ENCODE results near the gene MYO10. TPM values are rescaled to one million over a fixed set of nuclear protein-coding genes. Genes with fewer than 3 reads are reported as not detected.

MYO10 gene
- total RNA-seq, 4 donors from 2014 or later, result 30.6 to 55.9 (median 38.2) TPM

DNA sequence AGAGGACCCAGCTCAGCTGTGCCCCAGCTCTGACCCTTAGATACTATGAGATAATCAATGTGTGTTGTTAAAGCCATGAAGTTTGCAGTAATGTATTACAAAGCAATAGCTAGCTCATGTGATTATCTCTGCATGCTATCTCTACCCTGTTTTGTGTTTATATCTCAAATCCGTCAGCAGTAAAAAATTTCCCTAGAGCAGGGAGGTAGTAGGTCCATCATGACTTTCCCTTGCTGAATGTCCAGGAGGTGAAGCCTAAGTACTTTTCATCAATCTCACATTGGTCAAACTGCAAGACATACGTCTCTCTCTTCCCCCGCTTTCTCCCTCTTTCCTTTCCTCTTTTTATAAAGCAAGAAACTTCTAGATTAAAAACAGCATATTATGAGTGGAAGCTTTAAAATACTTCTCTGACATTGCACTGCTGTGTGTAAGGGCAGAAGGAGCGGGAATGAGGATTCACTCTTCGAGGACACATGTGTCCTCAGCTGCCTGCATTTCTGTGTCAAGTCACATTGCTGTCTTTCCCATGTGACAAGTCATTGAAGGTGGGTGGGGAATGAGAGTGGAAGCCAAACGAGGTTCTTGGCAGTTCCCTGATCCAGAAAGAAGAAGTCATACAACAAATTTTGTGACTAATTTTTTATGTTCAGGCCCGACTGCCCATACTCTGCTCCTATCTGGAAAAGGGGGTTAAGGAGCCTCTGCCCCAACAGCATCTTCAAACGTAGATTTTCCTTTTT lies 226.2 kb downstream of the MYO10 start:
- peaks cover 0 to 34% (median 0%) of the 10 kb centered on the region in 3 donors for H3K36me3 ChIP-seq
- H3K4me1 ChIP-seq, result peaks cover 0 to 21% (median 1%) of the 10 kb centered on the region in 4 donors
- no peaks in the 10 kb centered on the region for H3K27me3 ChIP-seq
- H3K4me3 ChIP-seq, result no peak overlapping the region
- 80 to 86% methylated on average over 8 of the region's 8 CpGs for WGBS, 2 donors
- H3K27ac ChIP-seq, result no peak overlapping the region
- TF ChIP-seq POLR2A (IDR thresholded peaks at IDR 0.05) (no peak), EP300 (IDR thresholded peaks at IDR 0.05) (no peak)
- TF ChIP-seq, protein P1, sequence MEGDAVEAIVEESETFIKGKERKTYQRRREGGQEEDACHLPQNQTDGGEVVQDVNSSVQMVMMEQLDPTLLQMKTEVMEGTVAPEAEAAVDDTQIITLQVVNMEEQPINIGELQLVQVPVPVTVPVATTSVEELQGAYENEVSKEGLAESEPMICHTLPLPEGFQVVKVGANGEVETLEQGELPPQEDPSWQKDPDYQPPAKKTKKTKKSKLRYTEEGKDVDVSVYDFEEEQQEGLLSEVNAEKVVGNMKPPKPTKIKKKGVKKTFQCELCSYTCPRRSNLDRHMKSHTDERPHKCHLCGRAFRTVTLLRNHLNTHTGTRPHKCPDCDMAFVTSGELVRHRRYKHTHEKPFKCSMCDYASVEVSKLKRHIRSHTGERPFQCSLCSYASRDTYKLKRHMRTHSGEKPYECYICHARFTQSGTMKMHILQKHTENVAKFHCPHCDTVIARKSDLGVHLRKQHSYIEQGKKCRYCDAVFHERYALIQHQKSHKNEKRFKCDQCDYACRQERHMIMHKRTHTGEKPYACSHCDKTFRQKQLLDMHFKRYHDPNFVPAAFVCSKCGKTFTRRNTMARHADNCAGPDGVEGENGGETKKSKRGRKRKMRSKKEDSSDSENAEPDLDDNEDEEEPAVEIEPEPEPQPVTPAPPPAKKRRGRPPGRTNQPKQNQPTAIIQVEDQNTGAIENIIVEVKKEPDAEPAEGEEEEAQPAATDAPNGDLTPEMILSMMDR (IDR thresholded peaks at IDR 0.05), result no peak
- DNase-seq (ENCODE audit: low spot score in 2 of 2), result no peak
- no peaks in the 10 kb centered on the region for H3K9me3 ChIP-seq

DNA sequence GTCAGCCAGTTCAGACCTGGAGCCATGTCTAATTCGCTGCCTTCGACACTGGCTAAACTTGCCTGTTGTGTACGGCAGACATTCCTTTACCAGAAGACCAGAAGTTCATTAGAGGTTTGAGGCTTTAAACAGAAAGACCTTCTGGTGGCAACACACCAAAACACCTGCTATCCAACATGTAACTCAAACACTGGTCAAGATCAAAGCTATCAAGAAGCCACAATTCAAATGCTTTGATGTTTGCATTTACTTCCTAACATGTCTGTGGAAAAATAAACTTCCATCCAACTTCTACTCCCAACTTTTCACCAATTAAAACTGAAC lies 228.3 kb downstream of the MYO10 start:
- peaks cover 0 to 41% (median 0%) of the 10 kb centered on the region in 3 donors for H3K36me3 ChIP-seq
- H3K4me3 ChIP-seq, result no peak overlapping the region
- DNase-seq (ENCODE audit: low spot score in 2 of 2), result no peak
- TF ChIP-seq, protein P1 (IDR thresholded peaks at IDR 0.05), result no peak
- TF ChIP-seq EP300 (IDR thresholded peaks at IDR 0.05) (no peak), POLR2A (IDR thresholded peaks at IDR 0.05) (no peak)
- H3K4me1 ChIP-seq, result peaks cover 0 to 10% (median 1%) of the 10 kb centered on the region in 4 donors
- H3K27me3 ChIP-seq, result no peaks in the 10 kb centered on the region
- H3K27ac ChIP-seq, result no peak overlapping the region
- no peaks in the 10 kb centered on the region for H3K9me3 ChIP-seq
- 96 to 97% methylated on average over 3 of the region's 3 CpGs for WGBS, 2 donors

DNA sequence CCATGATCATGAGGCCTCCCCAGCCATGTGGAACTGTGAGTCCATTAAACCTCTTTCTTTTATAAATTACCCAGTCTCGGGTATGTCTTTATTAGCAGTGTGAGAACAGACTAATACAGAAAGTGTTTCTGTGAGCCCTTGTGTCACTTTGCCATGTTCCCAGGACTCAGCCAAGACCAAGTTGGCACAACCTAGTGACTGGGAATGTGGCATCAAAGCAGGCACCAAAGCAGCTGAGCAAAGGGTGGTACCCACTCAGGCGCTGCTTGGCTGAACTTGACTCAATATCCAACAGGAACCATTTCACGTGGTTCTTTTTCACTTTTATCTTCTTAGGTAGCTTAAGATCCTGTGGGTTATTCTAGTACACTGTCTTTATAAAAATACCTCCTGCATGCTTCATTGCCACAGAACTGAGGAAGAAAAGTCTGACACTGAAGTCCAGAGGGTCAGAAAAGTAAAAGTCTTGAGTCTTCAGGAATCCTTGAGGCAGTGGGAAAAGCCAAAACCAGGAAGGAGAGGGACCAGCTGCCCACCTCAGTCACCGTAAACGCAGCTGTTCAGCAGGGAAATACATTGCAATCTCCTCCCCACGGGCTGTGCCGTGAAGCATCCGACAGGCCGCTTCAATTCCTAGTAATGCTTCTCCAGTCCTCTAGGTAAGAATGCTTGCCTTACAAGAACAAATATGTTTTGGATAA lies 228.8 kb downstream of the MYO10 start:
- Histone ChIP-seq H3K4me3 (no peak overlapping the region), H3K4me1 (peaks cover 0 to 5% (median 1%) of the 10 kb centered on the region in 4 donors), H3K27me3 (no peaks in the 10 kb centered on the region), H3K27ac (no peak overlapping the region), H3K9me3 (no peaks in the 10 kb centered on the region), H3K36me3 (peaks cover 0 to 42% (median 0%) of the 10 kb centered on the region in 3 donors)
- TF ChIP-seq, protein P1 (IDR thresholded peaks at IDR 0.05), result no peak
- no peak for TF ChIP-seq POLR2A (IDR thresholded peaks at IDR 0.05)
- no peak for TF ChIP-seq EP300 (IDR thresholded peaks at IDR 0.05)
- WGBS, 2 donors, result 93 to 95% methylated on average over 9 of the region's 9 CpGs
- no peak for DNase-seq (ENCODE audit: low spot score in 2 of 2)

DNA sequence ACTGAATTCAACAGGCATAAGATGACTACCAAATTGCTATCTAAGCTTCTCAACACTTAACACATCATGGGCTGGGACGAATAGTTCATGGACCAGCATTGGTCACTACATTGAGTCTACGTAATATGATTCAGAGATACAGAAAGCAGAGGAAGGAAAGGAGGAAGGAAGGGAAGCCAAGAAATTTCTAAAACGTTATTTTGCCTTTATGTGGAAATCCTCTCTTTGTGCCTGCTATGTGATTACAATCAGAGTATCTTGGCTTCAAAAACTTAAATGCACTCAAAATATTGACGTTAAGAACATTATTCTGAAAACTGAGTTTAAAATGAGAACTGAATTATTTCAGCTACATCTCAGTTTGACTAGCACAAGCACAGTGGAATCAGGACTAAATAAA lies 231.1 kb downstream of the MYO10 start:
- 71 to 74% methylated on average over 4 of the region's 4 CpGs for WGBS, 2 donors
- no peak for DNase-seq (ENCODE audit: low spot score in 2 of 2)
- Histone ChIP-seq H3K9me3 (no peaks in the 10 kb centered on the region), H3K4me1 (no peaks in the 10 kb centered on the region), H3K4me3 (no peak overlapping the region), H3K27me3 (no peaks in the 10 kb centered on the region), H3K36me3 (peaks cover 0 to 58% (median 0%) of the 10 kb centered on the region in 3 donors), H3K27ac (no peak overlapping the region)
- TF ChIP-seq, protein P1 (IDR thresholded peaks at IDR 0.05), result no peak
- TF ChIP-seq EP300 (IDR thresholded peaks at IDR 0.05), result no peak
- no peak for TF ChIP-seq POLR2A (IDR thresholded peaks at IDR 0.05)

DNA sequence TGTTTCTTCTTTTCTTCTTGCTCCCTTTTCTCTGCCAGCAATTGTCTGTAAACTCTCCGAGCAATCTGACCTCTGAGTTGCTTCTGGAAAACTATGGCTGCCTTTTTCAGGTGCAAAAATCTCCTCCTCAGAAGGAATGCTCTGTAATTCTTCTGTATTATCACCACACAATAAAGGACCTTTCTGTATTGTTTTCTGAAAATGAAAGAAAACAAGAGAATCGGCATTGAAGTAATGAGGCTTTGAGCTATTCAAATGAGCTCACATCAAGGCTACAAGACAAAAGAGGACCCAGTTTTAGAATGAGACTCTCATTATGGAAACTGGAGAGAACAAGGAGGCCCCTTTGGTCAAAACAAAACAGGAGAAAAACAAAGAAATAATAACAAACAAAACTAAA lies 233.1 kb downstream of the MYO10 start:
- no peaks in the 10 kb centered on the region for H3K4me1 ChIP-seq
- peaks cover 0 to 45% (median 0%) of the 10 kb centered on the region in 3 donors for H3K36me3 ChIP-seq
- no peak for DNase-seq (ENCODE audit: low spot score in 2 of 2)
- TF ChIP-seq POLR2A (IDR thresholded peaks at IDR 0.05), result no peak
- no peak for TF ChIP-seq EP300 (IDR thresholded peaks at IDR 0.05)
- TF ChIP-seq, protein P1 (IDR thresholded peaks at IDR 0.05), result no peak
- no peaks in the 10 kb centered on the region for H3K9me3 ChIP-seq
- H3K27me3 ChIP-seq, result no peaks in the 10 kb centered on the region
- H3K27ac ChIP-seq, result no peak overlapping the region
- H3K4me3 ChIP-seq, result no peak overlapping the region
- WGBS, 2 donors, result 43 to 50% methylated on average over 2 of the region's 2 CpGs

All from tibial nerve (tissue), 4 donors.